Jurkat, Clone E6-1 (cell line): Measurements from ENCODE around the gene GAS7.
"Not testable (repeated sequence)": the region's sequence is repeated elsewhere in the genome, so short reads cannot be mapped to it uniquely, and the experiment has no call there.

ENCODE experiments used
- DNase-seq: peaks from one replicate; pipeline ENCODE4 v3.0.0-alpha.2; 2011; ENCODE audit warnings: low read depth, low spot score
- H3K4me3 ChIP-seq: 2 replicates; pipeline ENCODE4 v1.5.1; 2011; ENCODE audit warnings: mild to moderate bottlenecking, low read length, control low read depth, moderate library complexity

GAS7 gene

GRCh38 chr17:9942885-9943284 is 255.5 kb downstream of the GAS7 start:
- no peak for DNase-seq

GRCh38 chr17:9941305-9941704 is 257.1 kb downstream of the GAS7 start:
- DNase-seq, result no peak
- no peak overlapping the region for H3K4me3 ChIP-seq

More at GRCh38 chr17:9942885-9943284, 255.5 kb downstream of the GAS7 start:
- no peak overlapping the region for H3K4me3 ChIP-seq

GRCh38 chr17:9940841-9941240 is 257.6 kb downstream of the GAS7 start:
- no peak overlapping the region for H3K4me3 ChIP-seq
- DNase-seq, result no peak

- no peak for DNase-seq
- H3K4me3 ChIP-seq, result no peak overlapping the region
These were observed 259.6 kb downstream of the GAS7 start for GRCh38 chr17:9938764-9939163.

- H3K4me3 ChIP-seq, result no peak overlapping the region
- DNase-seq, result no peak
These were observed 260.5 kb downstream of the GAS7 start for GRCh38 chr17:9937901-9938300.

- DNase-seq, result no peak
- H3K4me3 ChIP-seq, result no peak overlapping the region
These were observed 261.1 kb downstream of the GAS7 start for GRCh38 chr17:9937241-9937761.

GRCh38 chr17:9936095-9936494 is 262.3 kb downstream of the GAS7 start:
- H3K4me3 ChIP-seq, result no peak overlapping the region
- no peak for DNase-seq

GRCh38 chr17:9935408-9935807 is 263.0 kb downstream of the GAS7 start:
- no peak for DNase-seq
- H3K4me3 ChIP-seq, result no peak overlapping the region

- DNase-seq, result no peak
- H3K4me3 ChIP-seq, result no peak overlapping the region
These were observed 264.1 kb downstream of the GAS7 start for GRCh38 chr17:9934331-9934730.

- no peak for DNase-seq
- H3K4me3 ChIP-seq, result no peak overlapping the region
These were observed 265.9 kb downstream of the GAS7 start for GRCh38 chr17:9932491-9932890.

GRCh38 chr17:9931144-9931741 is 267.2 kb downstream of the GAS7 start:
- no peak overlapping the region for H3K4me3 ChIP-seq
- no peak for DNase-seq

- no peak for DNase-seq
- no peak overlapping the region for H3K4me3 ChIP-seq
These were observed 268.5 kb downstream of the GAS7 start for GRCh38 chr17:9929871-9930270.

- DNase-seq, result no peak
These were observed 269.6 kb downstream of the GAS7 start for GRCh38 chr17:9928601-9929333.

GRCh38 chr17:9926150-9926804 is 272.1 kb downstream of the GAS7 start:
- no peak for DNase-seq
- no peak overlapping the region for H3K4me3 ChIP-seq

More at GRCh38 chr17:9928601-9929333, 269.6 kb downstream of the GAS7 start:
- no peak overlapping the region for H3K4me3 ChIP-seq

- no peak overlapping the region for H3K4me3 ChIP-seq
- DNase-seq, result no peak
These were observed 272.9 kb downstream of the GAS7 start for GRCh38 chr17:9925457-9925856.

- H3K4me3 ChIP-seq, result no peak overlapping the region
- DNase-seq, result peak; percentile 75
These were observed 273.6 kb downstream of the GAS7 start for GRCh38 chr17:9924735-9925191.

GRCh38 chr17:9922012-9922848 is 276.2 kb downstream of the GAS7 start:
- no peak overlapping the region for H3K4me3 ChIP-seq
- no peak for DNase-seq

- not testable (repeated sequence) for H3K4me3 ChIP-seq, DNase-seq
These were observed 277.2 kb downstream of the GAS7 start for GRCh38 chr17:9921216-9921615.

GRCh38 chr17:9918804-9919352 is 279.5 kb downstream of the GAS7 start:
- H3K4me3 ChIP-seq, result no peak overlapping the region
- DNase-seq, result no peak
